Prostate gland (tissue), 2 donors: ENCODE measurements around the gene SPEN. TPM values are rescaled to one million over a fixed set of nuclear protein-coding genes. Genes with fewer than 3 reads are reported as not detected.
"Not testable (repeated sequence)": the region's sequence is repeated elsewhere in the genome, so short reads cannot be mapped to it uniquely, and the experiment has no call there.

ENCODE experiments used
- DNase-seq: peaks from one replicate; pipeline ENCODE4 v3.0.0-alpha.2; 2019; ENCODE audit warnings: low spot score
- H3K27ac ChIP-seq, 2 donors: fragments of 200-600 bp; sonication (generic); 2 replicates each; pipeline ENCODE4 v1.5.1; 2017 to 2019
- H3K27me3 ChIP-seq: fragments of 200-600 bp; sonication (generic); replicated peaks from 2 replicates; pipeline ENCODE4 v1.5.1; 2019; ENCODE audit not compliant: insufficient read depth
- H3K36me3 ChIP-seq, 2 donors: fragments of 200-600 bp; sonication (generic); 1 replicate in 1 of 2; 2 replicates in 1 of 2; pipeline versions ENCODE4 v1.5.1 to v1.8.1; 2017 to 2019
- H3K4me1 ChIP-seq: fragments of 200-600 bp; sonication (generic); replicated peaks from 2 replicates; pipeline ENCODE4 v1.5.1; 2019
- H3K4me3 ChIP-seq, 2 donors: fragments of 200-600 bp; sonication (generic); 2 replicates each; pipeline ENCODE4 v1.5.1; 2017 to 2019
- H3K9me3 ChIP-seq: fragments of 200-600 bp; sonication (generic); 2 replicates; pipeline ENCODE4 v1.5.1; 2017
- CTCF ChIP-seq, 4 experiments: fragments of 200-600 bp in 2 of 4; fragments of 450-650 bp in 2 of 4; sonication (generic) in 2 of 4; IDR thresholded peaks; 1 replicate in 3 of 4; 2 replicates in 1 of 4; pipeline ENCODE4 v1.5.1; 2016 to 2019; ENCODE audit warnings: antibody characterized with exemption in 4 of 4, mild to moderate bottlenecking in 2 of 4, moderate library complexity in 2 of 4
- POLR2A ChIP-seq: fragments of 450-650 bp; IDR thresholded peaks from one replicate; pipeline ENCODE4 v1.6.1; 2016; ENCODE audit warnings: antibody characterized with exemption, mild to moderate bottlenecking
- POLR2AphosphoS5 ChIP-seq: sonication (generic); formaldehyde crosslinking; IDR thresholded peaks from one replicate; pipeline ENCODE4 v1.6.1; 2017; ENCODE audit warnings: antibody characterized with exemption
- WGBS: methylation state at CpG from one replicate; pipeline ENCODE4 v1.1.5; 2018; 5-methylcytosine and 5-hydroxymethylcytosine counted together
- intact Hi-C: fragments of 100-400 bp; cut with DNase I; formaldehyde crosslinking; loops from one replicate; pipeline ENCODE4 v1.14.2; 2022
- total RNA-seq, 2 donors: library from RNA; depleted of rRNA; stranded (reverse); fragments of >200 nt; gene quantifications; one replicate each; pipeline ENCODE4 v1.1.0, GENCODE V29; 2016

Gene SPEN
- total RNA-seq, 2 donors from 2014 or later: 31.9 to 48.3 TPM

- 97% methylated on average over 4 of the region's 4 CpGs for WGBS
- Histone ChIP-seq H3K27me3 (no peaks in the 10 kb centered on the region), H3K9me3 (no peaks in the 10 kb centered on the region), H3K36me3 (no peaks in the 10 kb centered on the region), H3K27ac (no peak overlapping the region), H3K4me3 (no peak overlapping the region), H3K4me1 (peaks cover 3% of the 10 kb centered on the region)
- intact Hi-C loops: no loop called here
- no peak for DNase-seq
- no peak for TF ChIP-seq POLR2AphosphoS5
- no peak for TF ChIP-seq CTCF (IDR thresholded peaks at IDR 0.05)
Measured at GRCh38 chr1:15908597-15908996, 61.1 kb downstream of the SPEN start.

GRCh38 chr1:15911141-15911540 is 63.6 kb downstream of the SPEN start:
- Histone ChIP-seq H3K27ac (no peak overlapping the region), H3K27me3 (no peaks in the 10 kb centered on the region)
- WGBS: 92% methylated on average over 1 of the region's 1 CpG

GRCh38 chr1:15911927-15912326 is 64.4 kb downstream of the SPEN start:
- intact Hi-C loops: no loop called here
- WGBS: 47% methylated on average over 2 of the region's 2 CpGs
- Histone ChIP-seq H3K27ac (no peak overlapping the region), H3K4me3 (no peak overlapping the region), H3K4me1 (peaks cover 3% of the 10 kb centered on the region), H3K9me3 (no peaks in the 10 kb centered on the region), H3K36me3 (no peaks in the 10 kb centered on the region), H3K27me3 (no peaks in the 10 kb centered on the region)
- TF ChIP-seq POLR2AphosphoS5: peak; percentile 36
- no peak for TF ChIP-seq POLR2A
- DNase-seq: peak; percentile 26

More at GRCh38 chr1:15911141-15911540, 63.6 kb downstream of the SPEN start:
- intact Hi-C loops: no loop called here
- H3K36me3 ChIP-seq: no peaks in the 10 kb centered on the region
- peaks cover 3% of the 10 kb centered on the region for H3K4me1 ChIP-seq
- no peak overlapping the region for H3K4me3 ChIP-seq
- TF ChIP-seq POLR2A (no peak), POLR2AphosphoS5 (no peak)
- no peaks in the 10 kb centered on the region for H3K9me3 ChIP-seq
- DNase-seq: no peak

- H3K36me3 ChIP-seq, H3K27ac ChIP-seq, intact Hi-C loops, H3K4me1 ChIP-seq, H3K27me3 ChIP-seq, H3K9me3 ChIP-seq, DNase-seq, H3K4me3 ChIP-seq: not testable (repeated sequence)
- WGBS: 98% methylated on average over 3 of the region's 3 CpGs
Measured at GRCh38 chr1:15913607-15914006, 66.1 kb downstream of the SPEN start.

GRCh38 chr1:15915991-15916390 is 68.5 kb downstream of the SPEN start:
- intact Hi-C loops: no loop called here
- no peaks in the 10 kb centered on the region for H3K27me3 ChIP-seq
- TF ChIP-seq POLR2A: no peak
- no peak for TF ChIP-seq CTCF (IDR thresholded peaks at IDR 0.05)
- no peak for TF ChIP-seq POLR2AphosphoS5
- peaks cover 3% of the 10 kb centered on the region for H3K4me1 ChIP-seq
- H3K27ac ChIP-seq: no peak overlapping the region
- 58% methylated on average over 4 of the region's 4 CpGs for WGBS
- H3K9me3 ChIP-seq: no peaks in the 10 kb centered on the region
- peaks cover 0 to 3% of the 10 kb centered on the region in 2 donors for H3K36me3 ChIP-seq
- no peak for DNase-seq
- H3K4me3 ChIP-seq: no peak overlapping the region

- H3K4me3 ChIP-seq: no peak overlapping the region
- DNase-seq: no peak
- 48% methylated on average over 4 of the region's 4 CpGs for WGBS
- H3K27ac ChIP-seq: no peak overlapping the region
- H3K27me3 ChIP-seq: no peaks in the 10 kb centered on the region
- intact Hi-C loops: no loop called here
- peaks cover 3% of the 10 kb centered on the region for H3K4me1 ChIP-seq
- no peak for TF ChIP-seq POLR2AphosphoS5
- TF ChIP-seq POLR2A: no peak
- no peak for TF ChIP-seq CTCF (IDR thresholded peaks at IDR 0.05)
- no peaks in the 10 kb centered on the region for H3K9me3 ChIP-seq
- peaks cover 0 to 7% of the 10 kb centered on the region in 2 donors for H3K36me3 ChIP-seq
Measured at GRCh38 chr1:15916417-15916816, 68.9 kb downstream of the SPEN start.
